Ascending aorta (tissue), 2 donors: ENCODE measurements around the gene MN1. TPM values are rescaled to one million over a fixed set of nuclear protein-coding genes. Genes with fewer than 3 reads are reported as not detected.
A peak's percentile ranks its signal among the peaks of the same experiment; 100 is the strongest.

Source experiments
- DNase-seq, 2 donors: peaks; one replicate each; pipeline ENCODE4 v3.0.0-alpha.2; 2019; ENCODE audit warnings: low spot score in 2 of 2
- H3K27ac ChIP-seq, 2 donors: fragments of 200-600 bp; sonication (generic); one replicate each; pipeline ENCODE4 v1.5.1; 2016 to 2017; ENCODE audit warnings: mild to moderate bottlenecking in 1 of 2
- H3K27me3 ChIP-seq: fragments of 200-600 bp; sonication (generic); one replicate; pipeline ENCODE4 v1.5.1; 2017
- H3K36me3 ChIP-seq, 2 donors: fragments of 200-600 bp; sonication (generic); one replicate each; pipeline ENCODE4 v1.5.1; 2016
- H3K4me1 ChIP-seq, 2 donors: fragments of 200-600 bp; sonication (generic); one replicate each; pipeline ENCODE4 v1.5.1; 2016 to 2017; ENCODE audit warnings: mild to moderate bottlenecking in 1 of 2
- H3K4me3 ChIP-seq, 2 donors: fragments of 200-600 bp; sonication (generic); one replicate each; pipeline ENCODE4 v1.5.1; 2016 to 2017; ENCODE audit warnings: mild to moderate bottlenecking in 1 of 2
- H3K9me3 ChIP-seq, 2 donors: fragments of 200-600 bp; sonication (generic); one replicate each; pipeline ENCODE4 v1.5.1; 2016
- CTCF ChIP-seq, 3 experiments: fragments of 200-600 bp in 2 of 3; fragments of 450-650 bp in 1 of 3; sonication (generic) in 2 of 3; IDR thresholded peaks; one replicate each; pipeline ENCODE4 v1.5.1; 2016 to 2019; ENCODE audit warnings: antibody characterized with exemption in 3 of 3, mild to moderate bottlenecking in 1 of 3, moderate library complexity in 1 of 3
- intact Hi-C: fragments of 100-400 bp; cut with DNase I; formaldehyde crosslinking; loops from one replicate; pipeline ENCODE4 v1.15.1; 2023
- total RNA-seq: library from RNA; depleted of rRNA; stranded (reverse); fragments of >200 nt; gene quantifications from one replicate; pipeline ENCODE4 v1.1.0, GENCODE V29; 2016

MN1 gene
- total RNA-seq, 1 donor from 2014 or later: 23.0 TPM

- intact Hi-C loops: loop anchor here (5.0 kb wide), 1 partner anchor 101 kb away; no protein-coding TSS in a partner anchor
- DNase-seq: no peak
- Histone ChIP-seq H3K27ac (peak overlapping the region; percentile 92 to 96), H3K27me3 (no peaks in the 10 kb centered on the region), H3K4me1 (peaks cover 10 to 60% of the 10 kb centered on the region in 2 donors), H3K4me3 (no peak overlapping the region), H3K36me3 (no peaks in the 10 kb centered on the region), H3K9me3 (no peaks in the 10 kb centered on the region)
- TF ChIP-seq CTCF (IDR thresholded peaks at IDR 0.05): no peak
These were observed 12.9 kb downstream of the MN1 start for GRCh38 chr22:27788500-27789288.

GRCh38 chr22:27786965-27787364, 14.6 kb downstream of the MN1 start:
- Histone ChIP-seq H3K36me3 (no peaks in the 10 kb centered on the region), H3K4me3 (peak overlapping the region in 1 of 2 donors; percentile 1), H3K4me1 (peaks cover 10 to 60% of the 10 kb centered on the region in 2 donors), H3K27ac (peak overlapping the region; percentile 92 to 96), H3K27me3 (no peaks in the 10 kb centered on the region), H3K9me3 (no peaks in the 10 kb centered on the region)
- intact Hi-C loops: loop anchor here (5.0 kb wide), 1 partner anchor 100 kb away; no protein-coding TSS in a partner anchor
- DNase-seq: no peak
- no peak for TF ChIP-seq CTCF (IDR thresholded peaks at IDR 0.05)

- peak overlapping the region in 1 of 2 donors; percentile 39 for H3K4me3 ChIP-seq
- intact Hi-C loops: loop anchor here (5.0 kb wide), 1 partner anchor 99 kb away; no protein-coding TSS in a partner anchor
- no peak for DNase-seq
These were observed 15.1 kb downstream of the MN1 start for GRCh38 chr22:27786291-27786932.

GRCh38 chr22:27785831-27786230, 15.7 kb downstream of the MN1 start:
- intact Hi-C loops: loop anchor here (5.0 kb wide), 1 partner anchor 99 kb away; no protein-coding TSS in a partner anchor
- no peaks in the 10 kb centered on the region for H3K27me3 ChIP-seq
- DNase-seq: no peak
- H3K36me3 ChIP-seq: no peaks in the 10 kb centered on the region
- no peaks in the 10 kb centered on the region for H3K9me3 ChIP-seq
- peak overlapping the region; percentile 92 to 96 for H3K27ac ChIP-seq
- peaks cover 5 to 63% of the 10 kb centered on the region in 2 donors for H3K4me1 ChIP-seq
- H3K4me3 ChIP-seq: peak overlapping the region in 1 of 2 donors; percentile 39
- no peak for TF ChIP-seq CTCF (IDR thresholded peaks at IDR 0.05)

More at GRCh38 chr22:27786291-27786932, 15.1 kb downstream of the MN1 start:
- peak overlapping the region; percentile 92 to 96 for H3K27ac ChIP-seq
- no peaks in the 10 kb centered on the region for H3K27me3 ChIP-seq
- no peak for TF ChIP-seq CTCF (IDR thresholded peaks at IDR 0.05)
- no peaks in the 10 kb centered on the region for H3K36me3 ChIP-seq
- H3K9me3 ChIP-seq: no peaks in the 10 kb centered on the region
- H3K4me1 ChIP-seq: peaks cover 10 to 62% of the 10 kb centered on the region in 2 donors

- H3K4me1 ChIP-seq: peaks cover 8 to 62% of the 10 kb centered on the region in 2 donors
- no peaks in the 10 kb centered on the region for H3K27me3 ChIP-seq
- H3K36me3 ChIP-seq: no peaks in the 10 kb centered on the region
- intact Hi-C loops: no loop called here
- DNase-seq: no peak
- H3K27ac ChIP-seq: peak overlapping the region; percentile 92 to 96
- H3K4me3 ChIP-seq: peak overlapping the region in 1 of 2 donors; percentile 39
- no peak for TF ChIP-seq CTCF (IDR thresholded peaks at IDR 0.05)
- no peaks in the 10 kb centered on the region for H3K9me3 ChIP-seq
These were observed 17.5 kb downstream of the MN1 start for GRCh38 chr22:27784120-27784475.
